ENCODE results near the gene MST1R.
A peak's percentile ranks its signal among the peaks of the same experiment; 100 is the strongest.
"Not testable (repeated sequence)": the region's sequence is repeated elsewhere in the genome, so short reads cannot be mapped to it uniquely, and the experiment has no call there.

The MST1R gene

GRCh38 chr3:49903451-49904424, at the start of gene MST1R:
Gene MST1R, minus strand, starts transcription at chr3:49903873. Its CDS starts 264 bp downstream, at chr3:49903609.
- DNase-seq, result peak; percentile 30

DNA sequence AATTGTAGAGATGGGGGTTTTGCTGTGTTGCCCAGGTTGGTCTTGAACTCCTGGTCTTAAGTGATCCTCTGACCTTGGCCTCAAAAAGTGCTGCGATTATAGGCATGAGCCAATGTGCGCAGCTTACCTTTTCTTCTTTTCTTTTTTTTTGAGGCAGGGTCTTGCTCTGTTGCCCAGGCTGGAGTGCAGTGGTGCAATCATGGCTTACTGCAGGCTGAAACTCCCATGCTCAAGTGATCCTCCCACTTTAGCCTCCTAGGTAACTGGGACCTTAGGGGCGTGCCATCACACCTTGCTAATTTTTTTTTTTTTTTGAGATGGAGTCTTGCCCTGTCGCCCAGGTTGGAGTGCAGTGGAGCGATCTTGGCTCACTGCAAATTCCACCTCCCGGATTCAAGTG, 49.3 kb upstream of the MST1R start:
- DNase-seq, result no peak

- DNase-seq, result no peak
Observed at GRCh38 chr3:49942651-49943050, 39.0 kb upstream of the MST1R start.

GRCh38 chr3:49940667-49941249, 37.1 kb upstream of the MST1R start:
- DNase-seq, result no peak

DNA sequence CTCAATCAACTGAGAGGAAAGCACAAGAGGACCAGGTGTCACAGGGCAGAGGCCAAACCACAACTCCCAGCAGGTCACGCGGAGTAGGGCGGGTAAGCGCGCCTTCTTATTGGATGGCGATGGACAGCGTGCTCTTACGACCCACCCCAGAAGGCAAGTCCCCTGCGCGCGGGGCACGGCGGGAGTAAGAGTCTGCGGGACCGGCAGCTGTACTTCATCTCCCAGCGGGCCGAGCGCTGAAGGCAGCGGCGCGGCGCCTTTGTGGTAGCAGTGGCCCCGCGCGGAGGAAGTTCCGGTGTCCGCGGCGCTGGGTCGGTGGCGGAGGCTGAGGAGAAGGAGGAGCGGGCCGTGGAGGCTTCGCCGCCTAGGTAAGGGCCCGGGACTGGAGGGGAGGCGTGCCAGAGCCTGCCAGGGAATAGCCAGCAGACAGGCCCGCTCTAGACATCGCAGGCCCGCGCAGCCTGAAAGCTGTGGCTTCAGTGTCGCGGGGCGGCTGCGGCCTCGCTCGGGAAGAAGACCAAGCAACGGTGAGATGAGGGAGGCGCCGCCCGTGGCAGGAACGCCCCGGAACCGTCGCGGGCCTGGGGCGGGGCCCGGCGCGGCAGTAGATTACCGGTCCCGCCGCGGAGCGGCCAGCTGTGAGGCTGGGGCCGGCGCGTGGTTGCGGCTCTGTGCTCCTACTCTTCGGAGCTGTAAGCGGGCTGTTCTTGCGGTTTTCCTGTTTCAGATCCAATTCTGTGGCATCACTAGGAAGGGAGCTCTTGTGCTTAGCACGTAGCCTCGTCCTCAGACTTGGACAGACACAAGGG, 36.4 kb upstream of the MST1R start, which contains the start of gene RBM6:
Gene RBM6 (plus strand): TSS at position 293 of the 809 bp plus-strand sequence. CDS start 22,492 bp downstream, outside the sequence.
- peak; percentile 97 for DNase-seq

GRCh38 chr3:49937090-49937489, 33.4 kb upstream of the MST1R start:
- no peak for DNase-seq

GRCh38 chr3:49932281-49932680, 28.6 kb upstream of the MST1R start:
- DNase-seq, result not testable (repeated sequence)

DNA sequence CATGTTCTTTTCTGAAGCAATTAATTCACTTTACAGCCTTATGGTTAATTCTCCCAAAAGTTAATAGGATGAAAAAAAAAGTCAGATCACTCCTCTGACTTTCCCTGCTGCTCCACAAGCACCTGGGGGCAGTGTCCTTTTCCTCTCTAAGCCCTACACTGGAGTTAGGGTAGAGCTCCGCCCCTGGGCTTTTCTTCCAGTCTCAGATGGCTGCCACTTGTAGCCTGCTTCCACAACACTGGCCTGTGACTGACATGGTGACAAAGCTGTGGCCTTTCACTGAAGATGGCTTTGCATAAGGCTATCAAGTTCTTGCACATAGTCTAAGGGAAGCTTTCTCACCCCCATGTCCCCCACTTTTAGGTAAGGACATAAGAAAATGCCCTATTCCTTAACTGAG, 27.2 kb upstream of the MST1R start:
- no peak for DNase-seq

GRCh38 chr3:49930168-49930690, 26.6 kb upstream of the MST1R start:
- no peak for DNase-seq

DNA sequence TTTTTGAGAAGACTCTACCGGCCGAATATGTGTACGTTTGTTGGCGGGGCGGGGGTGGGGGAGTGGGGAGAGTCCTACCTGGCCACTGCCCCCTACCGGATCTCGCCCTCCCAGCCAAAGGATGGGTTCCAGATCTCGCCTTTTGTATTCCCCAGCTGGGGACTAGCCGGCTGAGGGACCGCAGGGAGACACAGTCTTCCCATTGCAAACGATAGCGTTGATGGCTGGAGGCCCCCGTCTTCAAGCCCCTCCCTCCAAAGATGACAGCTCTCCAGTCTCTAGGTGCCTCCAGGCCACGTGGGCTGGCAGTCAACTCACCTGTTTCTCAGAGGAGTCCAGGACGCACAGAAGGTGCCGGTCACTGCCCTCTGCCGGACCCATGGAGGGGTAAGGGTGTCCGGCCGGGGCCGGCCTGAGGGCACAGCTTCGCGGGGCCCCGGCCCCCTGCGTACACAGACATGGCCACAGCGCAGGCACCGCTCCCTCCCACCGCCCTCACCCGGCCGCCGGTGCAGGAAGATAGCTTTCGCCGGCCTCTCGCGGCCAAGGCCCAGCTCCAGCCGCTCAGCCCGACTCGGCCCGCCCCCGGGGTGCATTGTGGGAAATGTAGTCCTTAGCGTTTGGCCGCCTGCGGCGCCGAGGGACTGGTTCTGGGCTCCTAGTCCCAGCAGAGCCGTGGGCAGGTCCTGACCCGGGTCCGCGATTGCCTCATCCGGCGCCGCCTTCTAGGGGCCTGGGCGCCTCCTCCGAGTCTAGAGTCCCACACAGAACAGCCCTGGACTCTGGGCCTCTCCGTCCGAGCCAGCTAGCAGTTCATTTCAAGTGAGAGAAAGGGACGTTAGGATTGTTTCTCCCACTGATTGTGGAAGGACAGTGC, 25.9 kb upstream of the MST1R start, which contains the start of gene MON1A:
Gene MON1A (minus strand): TSS at position 521 of the 877 bp plus-strand sequence. CDS start 16,465 bp downstream, outside the sequence.
- DNase-seq, result peak; percentile 90

GRCh38 chr3:49928481-49929017, 24.9 kb upstream of the MST1R start:
- no peak for DNase-seq

GRCh38 chr3:49927798-49928197, 24.1 kb upstream of the MST1R start:
- DNase-seq, result no peak

DNA sequence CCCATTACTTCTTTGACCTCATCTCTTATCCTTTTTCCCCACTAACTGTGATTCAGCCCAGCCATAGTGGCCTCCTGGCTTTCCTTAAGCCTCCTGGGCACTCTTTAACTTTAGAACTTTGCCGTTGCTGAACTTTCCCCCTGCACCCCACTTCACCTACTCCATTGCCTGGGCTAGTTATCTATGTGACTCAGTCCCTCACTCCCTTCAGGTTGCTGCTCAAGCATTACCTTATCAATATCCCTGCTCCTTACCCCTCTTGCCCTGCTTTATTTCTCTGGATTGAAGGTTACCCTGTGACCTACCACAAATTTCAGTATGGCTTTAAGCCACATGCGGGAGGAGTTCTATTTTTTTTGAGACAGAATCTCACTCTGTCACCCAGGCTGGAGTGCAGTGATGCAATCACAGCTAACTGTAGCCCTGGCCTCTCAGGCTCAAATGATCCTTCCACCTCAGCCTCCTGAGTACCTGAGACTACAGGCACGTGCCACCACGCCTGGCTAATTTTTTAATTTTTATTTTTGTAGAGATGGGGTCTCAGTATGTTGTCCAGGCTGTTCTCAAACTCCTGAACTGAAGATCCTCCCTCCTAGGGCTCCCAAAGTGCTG, 22.6 kb upstream of the MST1R start:
- DNase-seq, result no peak

- DNase-seq, result no peak
Observed at GRCh38 chr3:49925485-49925884, 21.8 kb upstream of the MST1R start.

- DNase-seq, result peak; percentile 73
Observed at GRCh38 chr3:49924683-49925082, 21.0 kb upstream of the MST1R start.

- DNase-seq, result not testable (repeated sequence)
Observed at GRCh38 chr3:49917806-49918590, 14.3 kb upstream of the MST1R start.

DNA sequence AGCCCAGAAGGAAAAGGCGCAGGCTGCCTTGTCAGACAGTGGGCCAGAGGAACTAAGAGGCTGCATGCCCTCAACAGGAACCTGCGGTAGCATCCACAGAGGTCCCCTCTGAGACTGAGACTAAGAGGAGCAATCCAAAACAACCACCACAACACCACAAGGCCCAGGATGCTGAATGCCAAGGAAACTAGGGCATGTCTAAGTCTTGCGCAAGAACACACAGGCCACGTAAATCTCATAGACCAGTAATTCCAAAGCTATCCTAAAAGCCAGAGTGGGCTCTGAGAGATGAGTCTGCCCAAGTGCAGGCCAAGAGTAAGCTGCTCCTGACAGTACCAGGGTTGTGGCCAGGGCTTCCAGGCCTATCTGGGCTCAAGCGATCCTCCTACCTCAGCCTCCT, 13.0 kb upstream of the MST1R start:
- DNase-seq, result peak; percentile 37

- no peak for DNase-seq
Observed at GRCh38 chr3:49914906-49915305, 11.2 kb upstream of the MST1R start.

- no peak for DNase-seq
Observed at GRCh38 chr3:49912881-49913281, 9.2 kb upstream of the MST1R start.

GRCh38 chr3:49911611-49912010, 7.9 kb upstream of the MST1R start:
- no peak for DNase-seq

Measured in fibroblast of skin of right biceps (primary cell).